GM21576 (cell line): ENCODE data around the gene TUBB6.

Source experiments
- ATAC-seq: cut with Tn5 transposase; IDR thresholded peaks from one replicate; pipeline ENCODE4 v1.9.1; 2021; ENCODE audit warnings: mild to moderate bottlenecking, moderate library complexity; ENCODE audit not compliant: unreplicated experiment

The TUBB6 gene

DNA sequence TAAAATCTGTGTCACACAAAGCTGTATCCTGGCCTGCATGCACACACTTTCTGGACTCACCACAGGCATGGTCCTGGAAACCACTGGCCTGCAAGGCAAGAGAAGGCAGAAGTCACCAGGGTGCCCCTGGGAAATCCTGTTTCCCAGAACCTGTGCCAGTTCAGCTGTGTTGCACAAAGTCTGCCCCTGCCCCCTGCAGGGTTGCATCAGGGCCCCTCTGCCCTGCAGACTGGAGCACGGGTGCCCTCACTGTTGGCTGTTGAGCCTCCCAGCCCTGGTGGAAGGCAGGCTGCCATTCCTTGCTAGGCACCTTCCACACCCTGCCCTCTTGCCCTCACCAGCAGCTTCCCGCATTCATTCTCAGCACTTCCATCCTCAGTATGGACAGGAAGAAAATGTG is 18.0 kb upstream of the TUBB6 start:
- ATAC-seq: no peak

GRCh38 chr18:12291161-12291560 is 16.9 kb upstream of the TUBB6 start:
- ATAC-seq: no peak

GRCh38 chr18:12291690-12292089 is 16.4 kb upstream of the TUBB6 start:
- ATAC-seq: no peak

- ATAC-seq: no peak
Observed at GRCh38 chr18:12293831-12294230, 14.2 kb upstream of the TUBB6 start.

DNA sequence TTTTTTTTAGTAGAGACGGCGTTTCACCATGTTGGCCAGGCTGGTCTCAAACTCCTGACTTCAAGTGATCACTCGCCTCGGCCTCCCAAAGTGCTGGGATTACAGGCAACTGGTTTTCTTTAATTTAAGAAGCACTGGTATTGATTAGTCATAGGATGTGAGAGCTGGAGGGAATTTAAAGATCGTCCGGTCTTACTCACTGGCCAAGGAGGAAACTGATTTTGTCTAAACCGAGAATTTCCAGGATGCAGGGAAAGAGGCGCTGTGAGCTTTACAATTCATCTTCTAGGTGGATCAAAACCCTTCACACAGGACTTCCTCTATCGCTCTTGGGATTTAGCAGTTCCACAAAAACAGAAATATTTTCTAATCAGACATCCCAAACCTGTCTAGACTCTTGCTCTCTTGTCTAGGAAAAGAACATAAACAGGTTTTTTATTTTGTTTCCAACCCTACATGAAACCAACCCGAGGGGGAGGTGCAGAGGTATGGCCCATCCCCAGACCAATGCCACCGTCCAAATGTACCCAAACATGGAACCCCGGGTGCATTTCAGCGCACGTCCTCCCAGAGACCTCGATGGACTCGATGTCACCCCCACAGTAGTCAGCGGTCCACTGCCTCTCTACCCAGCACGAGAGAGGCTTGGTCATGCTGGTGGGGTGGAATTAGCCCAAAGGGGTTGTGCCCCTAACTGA is 12.5 kb upstream of the TUBB6 start:
- ATAC-seq: no peak

DNA sequence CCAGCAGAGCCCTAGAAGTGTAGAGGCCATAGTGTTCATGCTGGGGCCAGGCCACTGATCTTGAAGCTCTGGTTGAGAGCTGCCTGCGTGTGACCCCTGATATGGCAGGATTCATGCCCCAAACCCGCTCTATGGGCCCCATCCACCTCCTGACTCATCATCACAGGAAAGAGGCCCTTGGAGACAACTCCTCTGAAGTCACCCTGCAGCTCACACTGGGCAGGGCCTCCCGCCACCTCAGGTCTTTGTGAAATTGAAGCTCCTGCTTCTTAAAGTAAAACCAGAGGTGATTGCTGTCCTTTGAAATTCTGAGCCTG is 12.0 kb upstream of the TUBB6 start:
- ATAC-seq: no peak

- ATAC-seq: no peak
Observed at GRCh38 chr18:12296457-12296856, 11.6 kb upstream of the TUBB6 start.

DNA sequence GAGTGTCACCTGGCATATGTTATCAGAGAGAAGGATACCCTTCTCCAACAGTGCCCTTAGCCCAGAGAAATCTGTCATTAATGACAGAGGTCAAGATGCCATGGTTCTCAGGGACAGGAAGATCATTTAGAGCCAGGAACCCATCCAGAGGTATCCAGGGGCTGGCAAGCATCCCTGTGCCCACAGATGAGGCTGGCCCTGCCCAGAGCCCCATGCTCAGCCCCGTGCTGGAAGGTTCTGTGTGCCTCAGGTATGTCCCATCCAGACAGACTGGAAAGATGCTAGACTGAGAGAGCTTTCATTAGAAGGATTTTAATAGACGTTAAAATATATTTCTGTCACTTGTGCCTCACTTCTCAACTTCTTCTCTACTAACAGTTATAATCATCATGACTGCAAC is 8.2 kb upstream of the TUBB6 start:
- ATAC-seq: no peak

GRCh38 chr18:12301263-12302005 is 6.6 kb upstream of the TUBB6 start:
- ATAC-seq: no peak

GRCh38 chr18:12302391-12303147 is 5.5 kb upstream of the TUBB6 start:
- ATAC-seq: no peak

GRCh38 chr18:12304351-12305210 is 3.5 kb upstream of the TUBB6 start:
- no peak for ATAC-seq

DNA sequence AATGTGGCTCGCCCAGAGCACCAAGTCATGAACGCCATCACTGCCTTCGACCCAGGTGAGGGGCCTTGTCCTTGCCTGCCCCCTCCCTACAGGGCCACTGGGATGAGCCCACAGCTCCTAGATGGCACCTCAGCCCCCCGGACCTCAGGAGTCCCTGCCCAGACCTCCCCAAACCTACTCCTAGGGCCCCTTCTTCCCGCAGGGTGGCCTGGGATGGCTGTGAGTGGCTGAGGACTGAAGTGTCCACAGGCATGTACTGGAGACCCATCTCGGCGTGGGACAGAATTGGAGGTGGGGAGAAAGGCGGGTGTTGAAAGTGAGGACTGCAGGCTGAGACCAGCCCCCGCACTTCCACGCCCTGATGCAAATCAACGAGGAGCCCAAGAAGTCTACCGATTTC is 2.8 kb upstream of the TUBB6 start:
- no peak for ATAC-seq

DNA sequence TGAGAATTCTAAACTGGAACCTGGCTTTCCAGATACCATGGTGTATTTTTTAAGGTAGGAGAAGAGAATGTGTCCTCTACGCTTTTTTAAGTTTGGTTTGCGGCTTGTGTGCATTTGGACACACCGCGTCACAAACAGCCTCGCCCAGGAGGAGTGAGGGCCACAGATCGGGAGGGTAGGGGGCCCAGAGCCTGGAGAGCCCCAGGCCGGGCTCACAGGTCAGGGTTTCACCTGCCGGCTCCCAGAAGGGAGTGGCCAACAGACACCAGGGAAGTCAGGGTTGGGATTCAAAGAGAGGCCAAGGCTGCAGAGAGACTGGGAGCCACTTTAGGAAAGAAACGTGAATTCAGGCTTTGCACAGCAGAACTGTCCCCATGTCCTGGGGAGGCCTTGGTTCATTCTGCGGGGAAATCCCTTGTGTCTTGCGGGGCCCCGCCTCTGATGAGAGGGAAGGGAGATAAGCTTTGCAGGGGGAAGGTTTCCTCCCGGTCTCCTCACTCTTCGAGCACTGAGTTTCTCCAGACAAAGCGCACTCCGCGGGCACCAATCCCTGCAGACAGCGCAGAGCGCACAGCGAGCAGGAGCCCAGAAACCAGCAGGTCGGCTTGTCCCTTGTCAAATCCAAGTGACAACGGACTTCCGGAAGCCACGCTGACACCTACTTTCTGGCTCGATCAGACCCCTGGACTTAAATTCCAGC is 2.0 kb upstream of the TUBB6 start:
- ATAC-seq: no peak

DNA sequence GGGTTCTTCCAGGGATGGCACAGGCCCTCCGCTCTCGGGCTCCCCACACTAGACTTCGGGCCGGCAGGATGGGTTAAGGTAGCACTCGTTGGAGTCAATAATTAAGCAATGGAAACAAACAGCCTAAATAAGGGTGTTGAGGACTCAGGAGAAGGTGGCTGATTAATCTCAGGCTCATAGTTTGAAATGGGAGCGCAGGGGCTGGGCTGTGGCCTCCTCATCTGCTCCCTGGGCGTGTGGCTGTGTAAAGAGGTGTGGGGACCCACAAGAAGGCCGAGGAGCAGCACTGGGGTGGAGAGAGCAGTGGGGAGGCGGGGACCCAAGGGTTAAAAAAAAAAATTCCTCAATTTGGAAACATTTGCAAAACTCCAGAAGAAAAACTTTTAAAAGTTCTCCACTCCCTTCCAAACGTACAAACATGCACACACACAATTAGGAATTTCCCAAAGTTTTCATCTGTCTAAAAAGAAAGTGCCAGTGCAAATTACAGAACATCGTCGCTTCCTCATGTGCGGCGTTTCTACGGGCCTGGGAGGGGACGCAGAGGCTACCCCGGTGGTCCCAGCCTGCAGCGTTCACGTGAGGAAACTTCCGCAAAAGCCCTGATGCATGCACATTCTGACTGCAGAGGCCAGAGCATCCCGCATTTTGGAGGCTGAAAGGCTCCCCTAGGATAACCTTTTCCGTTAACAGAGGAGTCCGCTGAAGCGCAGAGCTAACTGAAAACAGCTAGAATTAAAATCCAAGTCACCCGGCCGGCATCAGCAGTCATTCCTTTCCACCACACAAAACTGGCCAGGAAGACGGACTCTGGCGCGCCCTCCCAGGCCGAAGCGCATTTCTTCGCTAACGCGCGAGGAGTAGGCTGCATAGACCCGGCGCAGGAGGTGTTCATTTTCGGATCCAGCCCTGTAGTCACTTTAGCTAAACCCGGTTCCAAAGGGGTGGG is 1.0 kb upstream of the TUBB6 start:
- peak; percentile 10 for ATAC-seq

GRCh38 chr18:12308386-12309100 is 502 bp downstream of the TUBB6 start:
- ATAC-seq: peak; percentile 50

- ATAC-seq: no peak
Observed at GRCh38 chr18:12309683-12310198, 1.7 kb downstream of the TUBB6 start.

- ATAC-seq: no peak
Observed at GRCh38 chr18:12310762-12311161, 2.7 kb downstream of the TUBB6 start.

DNA sequence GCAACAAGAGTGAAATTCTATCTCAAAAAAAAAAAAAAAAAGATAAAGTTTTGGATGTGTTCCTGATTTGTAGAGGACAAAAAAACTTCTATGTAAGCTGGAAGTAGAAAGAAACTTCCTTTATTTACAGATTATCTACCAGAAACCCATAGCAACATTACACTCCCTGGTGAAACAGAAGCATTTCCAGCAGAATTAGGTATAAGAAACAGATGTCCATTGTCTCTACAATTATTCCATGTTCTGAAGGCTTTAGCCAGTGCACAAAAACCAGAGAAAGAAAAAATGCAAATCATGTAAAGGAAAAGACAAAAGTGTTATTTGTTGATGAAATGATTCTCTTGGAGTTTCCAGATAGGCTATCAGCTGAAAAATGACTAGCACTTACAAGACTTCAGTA is 4.9 kb downstream of the TUBB6 start:
- ATAC-seq: no peak
